ENCODE measurements around the gene TINAGL1.

The TINAGL1 gene

DNA sequence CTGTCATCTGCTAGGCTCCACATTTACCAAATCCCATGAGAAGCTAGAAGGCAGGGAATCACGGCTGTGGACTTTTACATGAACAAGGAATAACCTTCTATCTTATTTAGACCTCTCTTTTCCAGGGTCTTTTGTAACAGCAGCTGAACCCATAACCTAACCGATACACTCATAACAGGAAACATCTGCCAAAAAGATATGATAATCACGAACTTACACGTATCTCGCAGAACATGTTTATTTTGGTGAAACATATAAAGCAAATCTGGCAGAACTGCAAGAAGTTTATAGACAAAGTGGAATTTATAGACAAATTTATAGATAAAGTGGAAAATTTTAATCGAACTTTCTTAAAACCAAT, 20.4 kb downstream of the TINAGL1 start:
- Mint-ChIP-seq H3K4me1 (ENCODE audit: low read depth) (no peaks in the 10 kb centered on the region), H3K9me3 (no peaks in the 10 kb centered on the region), H3K4me3 (no peak overlapping the region), H3K27ac (no peak overlapping the region), H3K27me3 (ENCODE audit: low read depth) (peaks cover 22% of the 10 kb centered on the region), H3K36me3 (ENCODE audit: low read depth) (no peaks in the 10 kb centered on the region)
- DNase-seq (ENCODE audit: low spot score), result no peak

DNA sequence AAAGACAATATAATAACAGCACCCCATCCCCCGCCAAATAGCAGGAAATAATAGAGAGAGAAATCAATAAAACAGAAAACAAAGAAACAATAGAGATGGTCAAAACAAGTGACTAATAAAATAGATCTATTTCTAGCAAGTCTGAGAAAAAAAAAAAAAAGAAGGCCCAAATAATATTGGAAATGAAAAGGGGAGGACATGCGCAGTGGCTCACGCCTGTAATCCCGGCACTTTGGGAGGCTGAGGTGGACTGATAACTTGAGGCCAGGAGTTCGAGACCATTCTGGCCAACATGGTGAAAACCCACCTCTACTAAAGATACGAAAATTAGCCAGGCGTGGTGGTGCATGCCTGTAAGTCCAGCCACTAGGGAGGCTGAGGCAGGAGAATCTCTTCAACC, 22.7 kb downstream of the TINAGL1 start:
- no peaks in the 10 kb centered on the region for H3K4me1 Mint-ChIP-seq (ENCODE audit: low read depth)
- H3K4me3 Mint-ChIP-seq, result no peak overlapping the region
- H3K27me3 Mint-ChIP-seq (ENCODE audit: low read depth), result peaks cover 20% of the 10 kb centered on the region
- no peaks in the 10 kb centered on the region for H3K36me3 Mint-ChIP-seq (ENCODE audit: low read depth)
- no peaks in the 10 kb centered on the region for H3K9me3 Mint-ChIP-seq
- no peak overlapping the region for H3K27ac Mint-ChIP-seq
- DNase-seq (ENCODE audit: low spot score), result no peak

DNA sequence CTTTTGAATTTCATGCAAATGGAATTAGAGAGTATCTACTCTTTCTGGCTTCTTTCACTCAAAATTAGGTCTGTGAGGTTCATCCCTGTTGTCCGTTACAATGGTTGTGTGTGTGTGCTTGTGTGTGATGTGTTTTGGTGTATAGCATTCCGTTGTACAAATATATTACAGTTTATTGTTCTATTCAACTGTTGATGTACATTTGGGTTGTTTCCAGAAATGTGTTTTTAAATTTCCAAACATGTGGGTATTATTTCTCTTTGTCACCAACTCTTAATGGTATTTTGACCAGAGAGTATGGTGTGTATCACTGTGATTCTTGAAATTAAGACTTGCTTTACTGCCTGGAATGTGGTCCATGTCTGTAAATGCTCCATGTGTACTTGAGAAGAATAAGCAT, 24.3 kb downstream of the TINAGL1 start:
- Mint-ChIP-seq H3K4me1 (ENCODE audit: low read depth) (no peaks in the 10 kb centered on the region), H3K4me3 (no peak overlapping the region), H3K27ac (no peak overlapping the region)

DNA sequence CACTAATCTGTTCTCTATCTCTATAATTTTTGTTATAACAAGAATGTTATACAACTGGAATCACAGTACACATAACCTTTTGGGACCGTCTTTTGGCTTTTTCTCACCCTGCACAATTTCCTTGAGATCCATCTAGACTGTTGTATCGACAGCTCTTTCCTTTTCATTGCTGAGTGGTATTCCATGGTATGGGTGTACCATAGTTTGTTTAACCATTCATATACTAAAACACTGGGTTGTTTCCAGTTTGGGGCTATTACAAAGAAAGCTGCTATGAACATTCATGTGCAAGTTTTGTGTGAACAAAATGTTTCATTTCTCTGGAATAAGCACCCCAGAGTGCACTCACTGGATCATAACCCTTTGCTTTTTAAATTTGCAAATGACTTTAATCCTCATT, 25.8 kb downstream of the TINAGL1 start:
- H3K9me3 Mint-ChIP-seq, result no peaks in the 10 kb centered on the region
- H3K4me1 Mint-ChIP-seq (ENCODE audit: low read depth), result peaks cover 8% of the 10 kb centered on the region
- no peak for DNase-seq (ENCODE audit: low spot score)
- no peaks in the 10 kb centered on the region for H3K36me3 Mint-ChIP-seq (ENCODE audit: low read depth)
- no peak overlapping the region for H3K4me3 Mint-ChIP-seq
- H3K27me3 Mint-ChIP-seq (ENCODE audit: low read depth), result peaks cover 15% of the 10 kb centered on the region
- H3K27ac Mint-ChIP-seq, result no peak overlapping the region

More for the DNA sequence above, 24.3 kb downstream of the TINAGL1 start:
- Mint-ChIP-seq H3K9me3 (no peaks in the 10 kb centered on the region), H3K27me3 (ENCODE audit: low read depth) (peaks cover 18% of the 10 kb centered on the region), H3K36me3 (ENCODE audit: low read depth) (no peaks in the 10 kb centered on the region)
- DNase-seq (ENCODE audit: low spot score), result no peak

DNA sequence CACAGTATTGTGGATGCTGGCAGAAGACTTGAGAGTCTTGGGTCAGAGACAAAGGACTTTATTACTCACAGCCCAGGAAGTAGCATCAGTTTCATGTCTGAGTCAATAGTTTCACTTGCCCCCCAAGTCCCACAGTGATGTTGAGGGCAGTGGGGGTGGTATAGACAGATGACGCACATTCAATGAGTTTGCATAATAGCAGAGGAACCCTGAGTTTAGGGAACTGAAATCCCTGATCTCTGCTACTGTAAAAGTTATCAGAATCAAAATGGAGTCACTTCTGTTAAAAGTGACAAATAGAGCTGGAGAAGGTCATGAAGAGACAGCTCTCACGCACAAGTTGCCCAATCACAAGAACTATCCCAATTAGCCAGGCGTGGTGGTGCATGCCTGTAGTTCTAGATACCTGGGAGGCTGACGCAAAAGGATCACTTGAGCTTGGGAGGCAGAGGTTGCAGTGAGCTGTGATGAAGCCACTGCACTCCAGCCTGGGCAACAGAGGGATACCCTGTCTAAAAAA, 29.7 kb downstream of the TINAGL1 start:
- H3K36me3 Mint-ChIP-seq (ENCODE audit: low read depth), result no peaks in the 10 kb centered on the region

DNA sequence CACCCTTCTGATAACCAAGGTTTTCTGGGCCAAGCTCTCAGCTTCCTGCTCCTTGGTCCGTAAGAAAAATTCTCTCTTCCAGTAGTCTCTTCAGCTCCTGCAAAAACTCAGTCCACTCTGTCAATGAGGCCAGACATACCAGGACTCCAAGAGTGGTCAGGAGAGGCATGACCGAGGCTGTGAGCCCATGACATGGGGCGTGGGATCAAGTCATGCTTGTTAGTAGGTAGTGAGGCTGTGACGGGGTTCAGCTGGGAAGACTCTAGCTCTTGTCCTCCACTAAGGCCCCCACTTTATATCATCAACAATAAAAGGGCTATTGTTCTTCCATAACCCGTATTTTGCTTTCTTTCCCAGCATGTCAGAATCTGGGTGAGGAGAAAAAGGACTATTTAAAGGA, 31.0 kb downstream of the TINAGL1 start:
- Mint-ChIP-seq H3K4me1 (ENCODE audit: low read depth) (peaks cover 8% of the 10 kb centered on the region), H3K9me3 (no peaks in the 10 kb centered on the region), H3K27me3 (ENCODE audit: low read depth) (peaks cover 9% of the 10 kb centered on the region), H3K36me3 (ENCODE audit: low read depth) (no peaks in the 10 kb centered on the region), H3K27ac (no peak overlapping the region), H3K4me3 (no peak overlapping the region)
- DNase-seq (ENCODE audit: low spot score), result no peak

More for the DNA sequence above, 29.7 kb downstream of the TINAGL1 start:
- no peaks in the 10 kb centered on the region for H3K9me3 Mint-ChIP-seq
- peak; percentile 61 for DNase-seq (ENCODE audit: low spot score)
- no peak overlapping the region for H3K27ac Mint-ChIP-seq
- H3K27me3 Mint-ChIP-seq (ENCODE audit: low read depth), result peaks cover 8% of the 10 kb centered on the region
- no peak overlapping the region for H3K4me3 Mint-ChIP-seq
- peaks cover 8% of the 10 kb centered on the region for H3K4me1 Mint-ChIP-seq (ENCODE audit: low read depth)

DNA sequence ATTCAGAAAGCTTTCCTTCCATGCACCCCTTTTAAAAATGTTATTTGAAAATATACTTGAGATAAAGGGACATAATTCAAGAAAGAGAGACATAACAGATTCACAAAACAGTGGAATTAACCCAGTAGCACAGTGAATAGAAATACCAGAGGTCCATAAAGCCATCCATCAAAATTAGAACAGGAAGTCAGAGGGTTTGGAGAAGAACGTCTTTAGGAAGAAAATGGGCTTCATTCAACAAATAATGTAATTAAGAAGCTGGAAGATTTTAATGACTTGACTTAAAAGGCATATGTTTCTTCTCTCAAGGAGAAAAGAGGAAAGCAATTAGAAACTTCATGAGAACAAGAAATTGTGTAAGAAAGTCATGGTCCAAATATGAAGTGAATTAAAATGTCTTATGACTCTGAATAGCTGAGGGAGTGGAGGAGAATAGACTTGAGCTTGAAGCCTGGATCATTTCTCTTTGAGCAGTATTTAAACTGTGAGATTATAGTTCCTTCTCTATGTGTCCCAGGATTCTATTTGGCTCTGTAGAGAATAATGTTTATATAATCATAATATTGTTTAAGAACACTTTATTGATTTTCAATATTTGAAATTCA, 33.3 kb downstream of the TINAGL1 start:
- H3K9me3 Mint-ChIP-seq, result no peaks in the 10 kb centered on the region
- no peaks in the 10 kb centered on the region for H3K36me3 Mint-ChIP-seq (ENCODE audit: low read depth)
- DNase-seq (ENCODE audit: low spot score), result no peak
- H3K27ac Mint-ChIP-seq, result no peak overlapping the region
- no peak overlapping the region for H3K4me3 Mint-ChIP-seq
- peaks cover 11% of the 10 kb centered on the region for H3K27me3 Mint-ChIP-seq (ENCODE audit: low read depth)
- peaks cover 8% of the 10 kb centered on the region for H3K4me1 Mint-ChIP-seq (ENCODE audit: low read depth)

DNA sequence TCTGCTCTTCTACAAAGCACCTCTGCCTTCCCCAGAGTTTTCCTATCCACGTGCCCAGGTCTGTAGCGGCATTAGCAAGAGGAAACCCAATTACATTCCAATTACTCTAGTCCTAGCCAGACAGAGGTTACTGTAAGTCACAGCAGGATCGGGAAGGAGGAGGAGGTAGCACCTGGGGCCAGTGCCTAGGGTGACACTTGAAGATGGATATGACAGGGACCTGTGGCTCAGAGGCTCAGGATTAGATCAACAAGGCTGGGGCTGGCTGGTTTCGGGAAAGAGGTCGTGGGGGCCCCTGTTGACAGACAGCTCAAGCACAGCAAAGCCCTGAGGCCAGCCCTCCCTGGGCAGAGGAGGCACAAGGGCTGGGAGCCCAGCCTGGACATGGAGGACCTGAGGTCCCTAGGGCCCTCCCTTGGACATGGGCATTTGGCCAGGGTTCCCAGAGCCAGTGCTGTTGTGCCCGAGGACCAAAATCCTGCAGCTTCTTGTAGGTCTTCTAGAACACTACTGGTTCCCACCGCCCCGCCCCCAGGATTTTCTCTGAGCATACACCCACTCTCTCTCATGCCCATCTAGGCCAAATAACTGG, 38.2 kb downstream of the TINAGL1 start:
- Mint-ChIP-seq H3K4me1 (ENCODE audit: low read depth) (peaks cover 2% of the 10 kb centered on the region), H3K27ac (no peak overlapping the region), H3K27me3 (ENCODE audit: low read depth) (peaks cover 28% of the 10 kb centered on the region), H3K9me3 (no peaks in the 10 kb centered on the region), H3K4me3 (no peak overlapping the region), H3K36me3 (ENCODE audit: low read depth) (no peaks in the 10 kb centered on the region)
- DNase-seq (ENCODE audit: low spot score), result no peak

DNA sequence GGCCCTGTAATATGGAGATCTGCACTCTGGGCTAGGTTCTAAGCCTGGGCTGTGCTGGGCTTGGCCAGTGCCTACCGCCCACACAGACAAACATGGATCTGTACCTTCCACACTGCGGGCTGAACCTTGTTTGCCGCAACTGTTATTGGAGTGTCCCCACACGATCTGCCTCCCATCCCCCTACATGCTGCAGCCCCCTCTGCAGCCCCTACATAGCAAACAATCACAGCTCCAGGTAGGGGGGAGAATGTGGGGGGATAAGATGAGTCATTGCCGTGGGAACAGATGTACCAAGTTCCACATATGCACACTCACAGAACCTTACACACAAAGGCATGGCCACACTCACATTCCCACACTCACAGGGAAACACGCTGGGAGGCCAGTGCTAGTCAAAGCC, 39.1 kb downstream of the TINAGL1 start:
- Mint-ChIP-seq H3K9me3 (no peaks in the 10 kb centered on the region), H3K27me3 (ENCODE audit: low read depth) (peaks cover 28% of the 10 kb centered on the region), H3K36me3 (ENCODE audit: low read depth) (no peaks in the 10 kb centered on the region), H3K4me3 (no peak overlapping the region), H3K27ac (no peak overlapping the region), H3K4me1 (ENCODE audit: low read depth) (peaks cover 2% of the 10 kb centered on the region)
- DNase-seq (ENCODE audit: low spot score), result no peak

DNA sequence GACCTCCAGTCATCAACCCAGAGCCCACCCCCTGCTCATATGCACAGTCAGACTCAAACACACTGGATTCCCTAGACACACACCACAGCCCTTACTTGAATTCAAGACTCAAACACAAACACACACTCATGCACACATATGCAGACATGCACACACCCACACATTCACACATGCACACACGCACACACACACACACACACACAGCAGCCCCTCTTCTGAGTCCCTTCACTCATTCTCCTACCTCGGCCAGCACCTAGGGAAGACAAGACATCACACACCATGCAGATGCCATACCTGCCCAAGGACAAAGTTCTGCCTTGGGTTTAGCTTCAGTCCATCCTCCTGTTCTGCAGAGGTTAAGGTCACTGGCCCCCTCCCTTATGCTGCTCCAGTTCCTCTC, 39.6 kb downstream of the TINAGL1 start:
- Mint-ChIP-seq H3K27me3 (ENCODE audit: low read depth) (peaks cover 28% of the 10 kb centered on the region), H3K9me3 (no peaks in the 10 kb centered on the region), H3K4me3 (no peak overlapping the region), H3K4me1 (ENCODE audit: low read depth) (peaks cover 2% of the 10 kb centered on the region), H3K36me3 (ENCODE audit: low read depth) (no peaks in the 10 kb centered on the region), H3K27ac (no peak overlapping the region)
- no peak for DNase-seq (ENCODE audit: low spot score)

DNA sequence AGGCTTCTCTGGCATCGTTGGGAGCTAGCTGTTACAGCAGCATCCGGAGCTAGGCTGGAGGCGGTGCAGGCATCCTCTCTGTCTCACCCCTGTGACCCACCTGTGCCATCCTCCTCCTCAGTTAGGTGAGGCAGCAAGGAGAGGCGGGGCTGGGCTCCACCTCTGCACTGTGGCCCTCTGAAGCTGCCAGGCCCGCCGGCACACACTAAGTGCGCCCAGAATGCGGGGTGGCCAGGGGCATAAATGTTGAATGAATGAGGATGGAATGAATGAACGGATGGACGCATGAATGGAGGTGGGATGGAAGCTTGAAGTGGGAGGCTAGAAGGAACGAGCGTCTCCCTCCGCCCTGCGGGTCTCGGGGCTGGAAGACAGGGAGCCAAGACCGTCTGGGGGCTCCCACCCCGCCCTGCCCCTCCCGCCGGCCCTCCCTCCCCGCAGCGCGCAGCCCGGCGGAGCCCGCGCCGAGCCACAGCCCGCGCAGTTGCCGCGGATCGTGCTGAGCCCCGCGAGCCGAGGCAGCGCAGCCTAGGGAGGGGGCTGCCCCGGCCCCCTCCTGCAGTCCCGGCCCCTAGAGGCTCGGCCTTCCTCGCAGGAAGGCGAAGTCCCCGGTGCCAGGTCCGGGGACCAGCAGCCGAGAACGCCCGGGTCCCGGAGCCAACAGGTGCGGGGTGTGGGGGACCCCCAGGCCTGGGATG, 41.1 kb downstream of the TINAGL1 start, which contains the start of gene HCRTR1:
HCRTR1 (plus strand) TSS at position 472 of the 698 bp plus-strand sequence. CDS start 1,504 bp downstream, outside the sequence.
- no peaks in the 10 kb centered on the region for H3K9me3 Mint-ChIP-seq
- H3K27me3 Mint-ChIP-seq (ENCODE audit: low read depth), result peaks cover 25% of the 10 kb centered on the region
- H3K36me3 Mint-ChIP-seq (ENCODE audit: low read depth), result no peaks in the 10 kb centered on the region
- H3K4me3 Mint-ChIP-seq, result no peak within 1 kb of the TSS
- peaks cover 2% of the 10 kb centered on the region for H3K4me1 Mint-ChIP-seq (ENCODE audit: low read depth)
- DNase-seq (ENCODE audit: low spot score), result no peak
- H3K27ac Mint-ChIP-seq, result no peak within 1 kb of the TSS

DNA sequence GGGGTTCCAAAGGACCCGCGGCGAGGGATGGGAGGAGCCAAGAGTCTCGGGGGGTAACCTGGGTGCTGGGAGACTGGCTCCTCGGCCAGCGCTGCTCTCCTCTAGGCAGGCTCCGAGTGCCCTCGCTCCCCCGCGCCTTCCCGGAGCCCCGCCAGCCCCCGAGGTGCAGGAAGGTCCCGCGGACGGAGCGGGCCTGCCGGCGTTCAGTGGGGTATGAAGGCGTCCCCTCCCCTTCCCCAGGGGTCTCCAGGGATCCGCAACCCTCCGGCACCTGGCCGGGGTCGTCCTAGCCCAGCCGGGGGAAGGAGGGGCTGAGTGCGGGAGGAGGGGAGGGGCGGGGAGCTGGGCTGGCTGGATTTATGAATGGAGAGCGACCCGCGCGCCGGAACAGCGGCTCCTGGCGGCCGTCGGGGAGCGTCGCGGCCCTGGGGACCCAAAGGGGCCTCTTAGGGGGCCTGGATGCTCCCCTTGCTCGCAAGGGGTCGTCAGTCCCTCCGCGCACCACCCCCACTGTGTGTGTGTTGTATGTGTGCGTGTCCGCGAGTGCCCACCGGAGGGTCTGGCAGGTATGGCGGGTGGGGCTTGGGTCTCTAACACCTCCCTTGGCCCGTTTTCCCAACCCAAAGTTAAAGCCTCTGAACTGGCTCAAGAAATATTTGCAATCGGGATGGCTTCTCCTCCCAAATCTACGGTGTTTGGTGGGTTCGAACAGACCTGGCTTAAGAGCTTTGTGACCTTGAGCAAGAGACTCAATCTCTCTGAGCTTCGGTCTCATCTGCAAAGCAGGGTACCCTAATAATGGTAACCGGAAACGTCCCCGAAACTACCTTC, 41.8 kb downstream of the TINAGL1 start:
- peaks cover 2% of the 10 kb centered on the region for H3K4me1 Mint-ChIP-seq (ENCODE audit: low read depth)
- no peak for DNase-seq (ENCODE audit: low spot score)
- H3K4me3 Mint-ChIP-seq, result no peak overlapping the region
- no peaks in the 10 kb centered on the region for H3K9me3 Mint-ChIP-seq
- peaks cover 22% of the 10 kb centered on the region for H3K27me3 Mint-ChIP-seq (ENCODE audit: low read depth)
- no peaks in the 10 kb centered on the region for H3K36me3 Mint-ChIP-seq (ENCODE audit: low read depth)
- H3K27ac Mint-ChIP-seq, result no peak overlapping the region

DNA sequence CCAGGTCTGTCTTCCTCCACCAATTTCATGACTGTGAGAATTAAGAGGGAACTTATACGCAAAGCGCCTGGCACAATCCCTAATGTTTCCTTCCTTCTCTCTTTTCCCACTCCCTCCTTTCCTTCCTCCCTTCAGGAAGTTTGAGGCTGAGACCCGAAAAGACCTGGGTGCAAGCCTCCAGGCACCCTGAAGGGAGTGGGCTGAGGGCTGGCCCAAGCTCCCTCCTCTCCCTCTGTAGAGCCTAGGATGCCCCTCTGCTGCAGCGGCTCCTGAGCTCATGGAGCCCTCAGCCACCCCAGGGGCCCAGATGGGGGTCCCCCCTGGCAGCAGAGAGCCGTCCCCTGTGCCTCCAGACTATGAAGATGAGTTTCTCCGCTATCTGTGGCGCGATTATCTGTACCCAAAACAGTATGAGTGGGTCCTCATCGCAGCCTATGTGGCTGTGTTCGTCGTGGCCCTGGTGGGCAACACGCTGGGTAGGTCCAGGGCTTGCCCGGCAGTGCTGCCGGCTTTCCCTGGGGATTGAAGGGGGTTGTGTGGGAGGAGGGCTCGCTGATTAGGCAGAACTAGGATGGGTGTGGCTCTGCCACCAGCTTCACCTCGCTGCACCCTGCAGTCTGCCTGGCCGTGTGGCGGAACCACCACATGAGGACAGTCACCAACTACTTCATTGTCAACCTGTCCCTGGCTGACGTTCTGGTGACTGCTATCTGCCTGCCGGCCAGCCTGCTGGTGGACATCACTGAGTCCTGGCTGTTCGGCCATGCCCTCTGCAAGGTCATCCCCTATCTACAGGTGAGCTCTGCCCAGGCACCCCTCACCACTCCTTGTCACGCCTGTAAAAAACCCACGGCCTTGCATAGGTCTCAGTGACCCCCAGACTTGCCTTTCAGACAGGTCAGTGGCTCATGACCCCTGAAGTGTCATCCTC, 42.9 kb downstream of the TINAGL1 start:
- no peaks in the 10 kb centered on the region for H3K9me3 Mint-ChIP-seq
- H3K27ac Mint-ChIP-seq, result no peak overlapping the region
- H3K4me3 Mint-ChIP-seq, result no peak overlapping the region
- H3K36me3 Mint-ChIP-seq (ENCODE audit: low read depth), result no peaks in the 10 kb centered on the region
- no peak for DNase-seq (ENCODE audit: low spot score)
- peaks cover 22% of the 10 kb centered on the region for H3K27me3 Mint-ChIP-seq (ENCODE audit: low read depth)
- H3K4me1 Mint-ChIP-seq (ENCODE audit: low read depth), result peaks cover 2% of the 10 kb centered on the region
